ENCODE results near the gene DPYD. TPM values are rescaled to one million over a fixed set of nuclear protein-coding genes. Genes with fewer than 3 reads are reported as not detected.

Gene DPYD
- total and polyA plus RNA-seq, 4 donors: 16.2 to 51.3 (median 29.1) TPM

DNA sequence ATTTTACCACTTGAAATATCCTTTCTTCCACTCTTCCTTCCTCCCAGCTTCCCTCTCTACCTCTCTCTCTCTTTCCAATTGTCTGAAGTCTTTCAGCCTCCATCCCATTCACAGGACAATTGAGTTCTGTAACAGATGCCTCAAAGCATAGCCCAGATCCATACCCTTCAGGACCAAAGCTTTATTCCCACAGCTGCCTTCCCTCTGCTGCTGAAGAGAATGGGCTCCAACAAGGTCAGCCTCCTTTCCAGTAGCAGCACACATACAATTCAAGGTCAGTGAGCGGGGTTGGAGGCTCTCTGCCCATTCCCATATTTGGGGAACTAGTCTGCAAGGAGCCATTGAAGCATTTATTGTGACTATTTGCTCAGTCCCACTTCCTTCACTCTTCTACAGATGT lies 179.9 kb downstream of the DPYD start:
- Histone ChIP-seq H3K27ac (ENCODE audit: low read depth in 1 of 2, low read length in 2 of 2) (no peak overlapping the region), H3K4me1 (ENCODE audit: control insufficient read depth in 1 of 2, insufficient read depth in 2 of 2, low read length in 2 of 2) (no peaks in the 10 kb centered on the region), H3K27me3 (ENCODE audit: control insufficient read depth in 1 of 2, insufficient read depth in 2 of 2, low read length in 1 of 2) (no peaks in the 10 kb centered on the region), H3K36me3 (ENCODE audit: control insufficient read depth in 1 of 2, insufficient read depth in 2 of 2, low read length in 1 of 2) (no peaks in the 10 kb centered on the region), H3K4me3 (ENCODE audit: low read length in 2 of 2) (no peak overlapping the region), H3K9me3 (ENCODE audit: control insufficient read depth, low read length) (no peaks in the 10 kb centered on the region)
- DNase-seq: no peak
- no peak for ATAC-seq (ENCODE audit: low FRiP score)
- 74 to 85% methylated on average over 1 of the region's 1 CpG for WGBS, 2 donors
- intact Hi-C loops (cut with DNase I): no loop called here

DNA sequence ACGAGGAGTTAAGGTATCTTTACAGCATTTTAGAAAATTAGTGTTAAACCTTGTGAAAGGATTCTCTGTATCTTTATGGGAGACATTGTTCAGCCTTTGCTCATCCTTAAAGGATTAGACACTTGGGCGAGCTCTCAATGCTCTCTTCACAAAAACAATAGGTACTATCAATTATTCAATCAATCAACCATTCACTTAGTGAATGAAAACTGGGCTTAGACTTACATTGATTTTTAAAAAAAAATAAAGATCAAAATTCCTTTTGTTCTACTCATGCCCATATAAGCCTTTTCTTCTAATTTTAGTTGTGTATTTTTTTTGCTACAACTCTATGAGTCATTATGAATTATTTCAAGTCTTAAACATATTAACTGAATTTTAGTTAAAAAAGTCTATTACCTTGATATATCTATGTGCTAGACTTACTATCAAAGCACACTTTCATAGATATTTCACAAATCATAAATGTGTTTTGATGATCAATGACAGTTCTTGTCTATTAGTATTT lies 181.2 kb downstream of the DPYD start:
- H3K9me3 ChIP-seq (ENCODE audit: control insufficient read depth, low read length): no peaks in the 10 kb centered on the region
- DNase-seq (no peak), ATAC-seq (ENCODE audit: low FRiP score) (no peak)
- H3K27ac ChIP-seq (ENCODE audit: low read depth in 1 of 2, low read length in 2 of 2): no peak overlapping the region
- no peaks in the 10 kb centered on the region for H3K4me1 ChIP-seq (ENCODE audit: control insufficient read depth in 1 of 2, insufficient read depth in 2 of 2, low read length in 2 of 2)
- no peaks in the 10 kb centered on the region for H3K36me3 ChIP-seq (ENCODE audit: control insufficient read depth in 1 of 2, insufficient read depth in 2 of 2, low read length in 1 of 2)
- intact Hi-C loops (cut with DNase I): no loop called here
- H3K27me3 ChIP-seq (ENCODE audit: control insufficient read depth in 1 of 2, insufficient read depth in 2 of 2, low read length in 1 of 2): no peaks in the 10 kb centered on the region
- WGBS, 2 donors: 91 to 92% methylated on average over 2 of the region's 2 CpGs
- H3K4me3 ChIP-seq (ENCODE audit: low read length in 2 of 2): no peak overlapping the region

DNA sequence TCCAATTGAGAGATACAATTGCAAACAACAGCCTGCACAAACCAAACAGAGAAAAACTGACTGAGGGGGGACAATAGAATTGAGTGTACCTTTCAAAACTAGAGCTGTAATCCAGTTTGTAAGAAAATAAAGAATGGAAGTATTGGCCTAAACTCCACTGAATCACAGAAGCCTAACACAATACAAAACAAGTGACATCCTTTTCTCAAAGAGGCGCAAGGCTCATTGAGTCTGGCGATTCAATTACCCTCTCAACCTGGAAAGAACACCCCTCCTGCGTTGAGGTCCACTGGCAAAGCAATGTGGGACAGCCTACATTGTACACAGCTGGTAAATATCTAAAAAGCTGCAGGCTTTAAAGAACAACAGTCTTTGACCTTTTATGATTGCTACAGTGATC lies 182.6 kb downstream of the DPYD start:
- DNase-seq (no peak), ATAC-seq (ENCODE audit: low FRiP score) (no peak)
- Histone ChIP-seq H3K27me3 (ENCODE audit: control insufficient read depth in 1 of 2, insufficient read depth in 2 of 2, low read length in 1 of 2) (no peaks in the 10 kb centered on the region), H3K4me1 (ENCODE audit: control insufficient read depth in 1 of 2, insufficient read depth in 2 of 2, low read length in 2 of 2) (no peaks in the 10 kb centered on the region), H3K36me3 (ENCODE audit: control insufficient read depth in 1 of 2, insufficient read depth in 2 of 2, low read length in 1 of 2) (no peaks in the 10 kb centered on the region), H3K4me3 (ENCODE audit: low read length in 2 of 2) (no peak overlapping the region), H3K27ac (ENCODE audit: low read depth in 1 of 2, low read length in 2 of 2) (no peak overlapping the region), H3K9me3 (ENCODE audit: control insufficient read depth, low read length) (no peaks in the 10 kb centered on the region)
- intact Hi-C loops (cut with DNase I): no loop called here
- 84 to 85% methylated on average over 3 of the region's 3 CpGs for WGBS, 2 donors

DNA sequence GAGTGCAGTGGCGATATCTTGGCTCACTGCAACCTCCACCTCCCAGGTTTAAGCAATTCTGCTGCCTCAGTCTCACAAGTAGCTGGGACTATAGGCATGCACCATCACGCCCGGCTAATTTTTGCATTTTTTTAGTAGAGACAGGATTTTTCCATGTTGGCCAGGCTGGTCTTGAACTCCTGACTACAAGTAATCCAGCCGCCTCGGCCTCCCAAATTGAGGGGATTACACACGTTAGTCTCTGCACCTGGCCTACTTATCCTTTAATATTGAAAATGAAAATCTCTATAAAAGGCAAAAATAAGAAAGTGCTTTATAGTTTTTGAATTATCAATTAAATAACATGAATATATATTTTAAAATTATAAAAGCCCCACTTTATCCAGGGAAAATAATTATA lies 190.6 kb downstream of the DPYD start:
- no peaks in the 10 kb centered on the region for H3K36me3 ChIP-seq (ENCODE audit: control insufficient read depth in 1 of 2, insufficient read depth in 2 of 2, low read length in 1 of 2)
- ATAC-seq (ENCODE audit: low FRiP score) (no peak), DNase-seq (no peak)
- H3K27me3 ChIP-seq (ENCODE audit: control insufficient read depth in 1 of 2, insufficient read depth in 2 of 2, low read length in 1 of 2): no peaks in the 10 kb centered on the region
- WGBS, 2 donors: 91 to 92% methylated on average over 6 of the region's 6 CpGs
- H3K9me3 ChIP-seq (ENCODE audit: control insufficient read depth, low read length): no peaks in the 10 kb centered on the region
- no peak overlapping the region for H3K4me3 ChIP-seq (ENCODE audit: low read length in 2 of 2)
- no peak overlapping the region for H3K27ac ChIP-seq (ENCODE audit: low read depth in 1 of 2, low read length in 2 of 2)
- intact Hi-C loops (cut with DNase I): no loop called here
- H3K4me1 ChIP-seq (ENCODE audit: control insufficient read depth in 1 of 2, insufficient read depth in 2 of 2, low read length in 2 of 2): no peaks in the 10 kb centered on the region

GRCh38 chr1:97728436-97728835 lies 192.4 kb downstream of the DPYD start:
- Histone ChIP-seq H3K27me3 (ENCODE audit: control insufficient read depth in 1 of 2, insufficient read depth in 2 of 2, low read length in 1 of 2) (no peaks in the 10 kb centered on the region), H3K9me3 (ENCODE audit: control insufficient read depth, low read length) (no peaks in the 10 kb centered on the region), H3K27ac (ENCODE audit: low read depth in 1 of 2, low read length in 2 of 2) (no peak overlapping the region), H3K4me1 (ENCODE audit: control insufficient read depth in 1 of 2, insufficient read depth in 2 of 2, low read length in 2 of 2) (no peaks in the 10 kb centered on the region), H3K36me3 (ENCODE audit: control insufficient read depth in 1 of 2, insufficient read depth in 2 of 2, low read length in 1 of 2) (no peaks in the 10 kb centered on the region), H3K4me3 (ENCODE audit: low read length in 2 of 2) (no peak overlapping the region)
- ATAC-seq (ENCODE audit: low FRiP score): no peak
- intact Hi-C loops (cut with DNase I): no loop called here
- DNase-seq: no peak
- WGBS, 2 donors: 89 to 91% methylated on average over 1 of the region's 1 CpG

- Histone ChIP-seq H3K36me3 (ENCODE audit: control insufficient read depth in 1 of 2, insufficient read depth in 2 of 2, low read length in 1 of 2) (no peaks in the 10 kb centered on the region), H3K27ac (ENCODE audit: low read depth in 1 of 2, low read length in 2 of 2) (no peak overlapping the region), H3K27me3 (ENCODE audit: control insufficient read depth in 1 of 2, insufficient read depth in 2 of 2, low read length in 1 of 2) (no peaks in the 10 kb centered on the region), H3K9me3 (ENCODE audit: control insufficient read depth, low read length) (no peaks in the 10 kb centered on the region), H3K4me1 (ENCODE audit: control insufficient read depth in 1 of 2, insufficient read depth in 2 of 2, low read length in 2 of 2) (no peaks in the 10 kb centered on the region), H3K4me3 (ENCODE audit: low read length in 2 of 2) (no peak overlapping the region)
- intact Hi-C loops (cut with DNase I): no loop called here
- DNase-seq (no peak), ATAC-seq (ENCODE audit: low FRiP score) (no peak)
Measured at GRCh38 chr1:97727029-97727428, 193.8 kb downstream of the DPYD start.

DNA sequence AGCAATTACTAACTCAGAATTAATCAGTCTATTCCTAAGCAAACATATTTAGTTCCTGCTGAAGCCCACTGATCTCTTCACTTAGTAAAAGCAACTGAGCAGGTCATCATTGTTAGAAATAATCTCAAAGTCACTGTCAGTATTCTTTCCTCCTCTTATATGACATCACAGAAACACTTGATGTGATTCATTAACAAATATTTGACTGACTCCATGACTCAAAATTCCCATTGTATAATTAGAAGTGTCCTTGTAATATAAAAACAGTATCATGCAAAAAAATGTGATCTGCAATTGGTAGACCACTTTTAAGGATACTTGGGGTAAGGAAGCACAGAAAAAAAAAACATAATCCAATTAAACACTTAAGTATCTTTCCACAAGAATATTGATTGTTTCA lies 194.4 kb downstream of the DPYD start:
- Histone ChIP-seq H3K4me3 (ENCODE audit: low read length in 2 of 2) (no peak overlapping the region), H3K9me3 (ENCODE audit: control insufficient read depth, low read length) (no peaks in the 10 kb centered on the region), H3K27me3 (ENCODE audit: control insufficient read depth in 1 of 2, insufficient read depth in 2 of 2, low read length in 1 of 2) (no peaks in the 10 kb centered on the region), H3K4me1 (ENCODE audit: control insufficient read depth in 1 of 2, insufficient read depth in 2 of 2, low read length in 2 of 2) (no peaks in the 10 kb centered on the region), H3K36me3 (ENCODE audit: control insufficient read depth in 1 of 2, insufficient read depth in 2 of 2, low read length in 1 of 2) (no peaks in the 10 kb centered on the region), H3K27ac (ENCODE audit: low read depth in 1 of 2, low read length in 2 of 2) (no peak overlapping the region)
- ATAC-seq (ENCODE audit: low FRiP score) (no peak), DNase-seq (no peak)
- intact Hi-C loops (cut with DNase I): no loop called here

DNA sequence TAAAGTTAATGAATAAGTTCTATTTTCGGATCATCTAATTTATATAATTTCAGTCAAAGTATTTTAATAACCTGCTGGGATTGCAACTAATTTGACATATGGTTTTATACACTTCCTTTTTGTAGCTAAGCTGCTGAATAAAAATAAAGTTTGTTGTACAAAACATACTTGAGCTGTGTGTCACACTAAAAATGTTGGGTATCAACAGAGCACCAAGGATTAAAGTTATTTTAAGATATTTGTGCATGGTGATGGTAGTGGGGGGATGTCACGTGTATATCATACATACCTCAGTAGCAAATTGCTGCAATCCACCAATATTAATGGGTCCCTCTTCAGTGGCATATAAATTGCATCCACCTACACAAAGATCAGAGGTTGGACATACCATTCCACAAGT lies 199.6 kb downstream of the DPYD start:
- no peak overlapping the region for H3K27ac ChIP-seq (ENCODE audit: low read depth in 1 of 2, low read length in 2 of 2)
- H3K4me1 ChIP-seq (ENCODE audit: control insufficient read depth in 1 of 2, insufficient read depth in 2 of 2, low read length in 2 of 2): no peaks in the 10 kb centered on the region
- H3K36me3 ChIP-seq (ENCODE audit: control insufficient read depth in 1 of 2, insufficient read depth in 2 of 2, low read length in 1 of 2): no peaks in the 10 kb centered on the region
- ATAC-seq (ENCODE audit: low FRiP score) (no peak), DNase-seq (no peak)
- no peaks in the 10 kb centered on the region for H3K9me3 ChIP-seq (ENCODE audit: control insufficient read depth, low read length)
- no peak overlapping the region for H3K4me3 ChIP-seq (ENCODE audit: low read length in 2 of 2)
- intact Hi-C loops (cut with DNase I): no loop called here
- 52 to 58% methylated on average over 2 of the region's 2 CpGs for WGBS, 2 donors
- no peaks in the 10 kb centered on the region for H3K27me3 ChIP-seq (ENCODE audit: control insufficient read depth in 1 of 2, insufficient read depth in 2 of 2, low read length in 1 of 2)

GRCh38 chr1:97712980-97713379 lies 207.9 kb downstream of the DPYD start:
- H3K36me3 ChIP-seq (ENCODE audit: control insufficient read depth in 1 of 2, insufficient read depth in 2 of 2, low read length in 1 of 2): no peaks in the 10 kb centered on the region
- H3K4me1 ChIP-seq (ENCODE audit: control insufficient read depth in 1 of 2, insufficient read depth in 2 of 2, low read length in 2 of 2): no peaks in the 10 kb centered on the region
- no peak for DNase-seq
- ATAC-seq (ENCODE audit: low FRiP score): no peak
- H3K9me3 ChIP-seq (ENCODE audit: control insufficient read depth, low read length): no peaks in the 10 kb centered on the region
- no peak overlapping the region for H3K27ac ChIP-seq (ENCODE audit: low read depth in 1 of 2, low read length in 2 of 2)
- intact Hi-C loops (cut with DNase I): no loop called here
- 79 to 86% methylated on average over 5 of the region's 5 CpGs for WGBS, 2 donors
- H3K4me3 ChIP-seq (ENCODE audit: low read length in 2 of 2): no peak overlapping the region
- no peaks in the 10 kb centered on the region for H3K27me3 ChIP-seq (ENCODE audit: control insufficient read depth in 1 of 2, insufficient read depth in 2 of 2, low read length in 1 of 2)
